NCI-H510A treated with DMSO at 0.1 percent for 48 hours (cell line): ENCODE data around the gene CASKIN1.
A peak's percentile ranks its signal among the peaks of the same experiment; 100 is the strongest.
"Not testable (repeated sequence)": the region's sequence is repeated elsewhere in the genome, so short reads cannot be mapped to it uniquely, and the experiment has no call there.

Experiments
- DNase-seq: peaks from one replicate; lab custom pipeline; 2025; lab: John Stamatoyannopoulos, UW

The CASKIN1 gene

GRCh38 chr16:2155977-2156848 lies 40.2 kb downstream of the CASKIN1 start:
- no peak for DNase-seq

- peak; percentile 94 for DNase-seq
These were observed 41.1 kb downstream of the CASKIN1 start, which contains the start of gene TRAF7 for GRCh38 chr16:2155091-2155950. TRAF7 (plus strand) TSS chr16:2155782; CDS start chr16:2163921, 8,139 bp downstream.

- no peak for DNase-seq
These were observed 41.8 kb downstream of the CASKIN1 start for GRCh38 chr16:2154533-2155090.

GRCh38 chr16:2152695-2153506 lies 43.5 kb downstream of the CASKIN1 start:
- DNase-seq = no peak

- no peak for DNase-seq
These were observed 45.0 kb downstream of the CASKIN1 start for GRCh38 chr16:2151188-2152091.

- DNase-seq = peak; percentile 16
These were observed 45.8 kb downstream of the CASKIN1 start for GRCh38 chr16:2150418-2151187.

GRCh38 chr16:2149630-2150417 lies 46.6 kb downstream of the CASKIN1 start:
- DNase-seq = no peak

GRCh38 chr16:2148714-2149629 lies 47.4 kb downstream of the CASKIN1 start:
- no peak for DNase-seq

GRCh38 chr16:2147981-2148671 lies 48.3 kb downstream of the CASKIN1 start, which contains the start of gene RAB26:
RAB26 (plus strand) TSS chr16:2148625; CDS start chr16:2148784, 159 bp downstream.
- DNase-seq = peak; percentile 86

- DNase-seq = no peak
These were observed 49.0 kb downstream of the CASKIN1 start for GRCh38 chr16:2147378-2147777.

- no peak for DNase-seq
These were observed 50.6 kb downstream of the CASKIN1 start for GRCh38 chr16:2145843-2146242.

GRCh38 chr16:2143878-2144485 lies 52.4 kb downstream of the CASKIN1 start:
- no peak for DNase-seq

- no peak for DNase-seq
These were observed 53.2 kb downstream of the CASKIN1 start for GRCh38 chr16:2142942-2143877.

GRCh38 chr16:2135770-2136490 lies 60.5 kb downstream of the CASKIN1 start, which contains the start of gene PKD1:
PKD1 (minus strand) TSS chr16:2135898; CDS start chr16:2135689, 209 bp downstream.
- DNase-seq = peak; percentile 30

GRCh38 chr16:2135071-2135470 lies 61.3 kb downstream of the CASKIN1 start:
- DNase-seq = not testable (repeated sequence)
